HG02870 (cell line): ENCODE measurements around the gene SGF29.
"Not testable (repeated sequence)": the region's sequence is repeated elsewhere in the genome, so short reads cannot be mapped to it uniquely, and the experiment has no call there.

ENCODE experiments used
- ATAC-seq: cut with Tn5 transposase; IDR thresholded peaks from one replicate; pipeline ENCODE4 v1.9.1; 2021; ENCODE audit warnings: mild to moderate bottlenecking, moderate library complexity; ENCODE audit not compliant: unreplicated experiment

The SGF29 gene

DNA sequence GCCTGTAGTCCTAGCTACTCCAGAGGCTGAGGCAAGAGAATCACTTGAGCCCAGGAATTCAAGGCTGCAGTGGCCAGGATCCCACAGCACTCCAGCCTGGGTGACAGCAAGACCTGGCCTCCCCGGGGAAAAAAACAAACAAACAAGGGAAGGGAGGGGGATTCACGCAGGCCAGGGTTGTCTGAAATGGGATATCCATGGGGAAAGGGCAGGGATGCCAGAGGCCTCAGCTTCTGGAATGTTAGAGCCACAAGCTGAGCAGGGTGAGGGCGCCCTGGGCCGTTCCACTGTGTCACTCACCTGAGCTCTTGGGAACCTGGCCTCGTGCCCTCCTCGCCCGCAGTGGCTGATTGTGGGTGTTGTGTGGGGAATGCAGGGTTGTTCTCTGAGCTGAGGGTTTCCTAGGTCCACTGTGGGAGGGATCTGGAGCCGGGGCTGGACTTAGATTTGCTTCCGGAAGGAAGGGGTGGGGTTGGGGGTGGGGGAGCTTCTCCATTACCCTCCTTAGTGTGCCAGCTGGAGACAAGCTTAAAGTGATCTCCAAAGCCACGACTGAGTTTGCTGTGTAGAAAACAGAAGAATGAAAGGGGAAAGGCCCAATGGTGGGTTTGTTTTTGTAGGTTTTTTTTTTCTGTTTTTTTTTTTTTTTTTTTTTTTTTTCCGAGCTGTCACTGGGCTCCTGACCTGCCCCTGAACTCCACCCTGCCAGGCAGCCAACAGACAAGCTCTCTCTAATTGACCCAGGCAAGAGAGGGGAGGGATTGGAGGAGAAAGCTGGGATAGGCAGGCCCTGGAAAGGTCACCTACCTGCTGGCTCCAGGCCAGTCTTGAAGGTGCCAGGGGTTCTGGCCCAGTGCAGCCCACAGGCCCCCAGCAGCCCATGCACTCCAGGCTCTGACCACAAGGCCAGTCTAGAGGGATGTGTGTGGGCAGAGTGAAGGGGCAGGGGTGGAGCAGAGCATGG lies 56.2 kb downstream of the SGF29 start, which contains the start of gene SULT1A1:
SULT1A1 (minus strand) TSS at position 414 of the 964 bp plus-strand sequence. CDS start 1,189 bp downstream, outside the sequence.
- ATAC-seq = no peak

DNA sequence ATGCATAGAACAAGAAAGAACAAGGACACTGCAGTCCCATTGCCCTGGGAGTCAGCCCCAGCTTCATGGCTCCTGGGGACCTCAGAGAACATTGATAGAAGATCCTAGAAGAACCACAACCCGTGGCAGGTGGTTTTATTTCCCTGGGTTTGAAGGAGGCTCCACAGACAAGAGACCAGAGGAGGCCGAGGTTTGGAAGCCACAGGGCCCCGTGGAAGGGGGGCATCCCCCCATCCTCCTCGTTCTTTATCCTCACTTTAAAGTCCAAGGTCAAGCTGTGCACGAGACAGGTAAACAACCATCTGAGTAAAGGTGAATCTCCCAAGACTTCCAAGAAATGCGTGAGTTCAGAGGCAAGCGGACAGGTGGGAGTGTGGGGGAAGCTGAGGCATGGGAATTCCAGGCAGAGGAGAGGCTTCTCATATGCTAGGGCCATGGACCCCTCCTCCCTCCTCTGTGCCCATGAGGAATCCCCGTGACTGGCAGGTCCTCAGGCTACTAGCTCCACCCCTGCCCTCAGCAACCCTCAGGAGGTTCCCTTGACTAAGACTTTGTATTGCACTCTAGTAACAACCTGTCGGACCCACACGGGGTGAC lies 57.0 kb downstream of the SGF29 start:
- no peak for ATAC-seq

DNA sequence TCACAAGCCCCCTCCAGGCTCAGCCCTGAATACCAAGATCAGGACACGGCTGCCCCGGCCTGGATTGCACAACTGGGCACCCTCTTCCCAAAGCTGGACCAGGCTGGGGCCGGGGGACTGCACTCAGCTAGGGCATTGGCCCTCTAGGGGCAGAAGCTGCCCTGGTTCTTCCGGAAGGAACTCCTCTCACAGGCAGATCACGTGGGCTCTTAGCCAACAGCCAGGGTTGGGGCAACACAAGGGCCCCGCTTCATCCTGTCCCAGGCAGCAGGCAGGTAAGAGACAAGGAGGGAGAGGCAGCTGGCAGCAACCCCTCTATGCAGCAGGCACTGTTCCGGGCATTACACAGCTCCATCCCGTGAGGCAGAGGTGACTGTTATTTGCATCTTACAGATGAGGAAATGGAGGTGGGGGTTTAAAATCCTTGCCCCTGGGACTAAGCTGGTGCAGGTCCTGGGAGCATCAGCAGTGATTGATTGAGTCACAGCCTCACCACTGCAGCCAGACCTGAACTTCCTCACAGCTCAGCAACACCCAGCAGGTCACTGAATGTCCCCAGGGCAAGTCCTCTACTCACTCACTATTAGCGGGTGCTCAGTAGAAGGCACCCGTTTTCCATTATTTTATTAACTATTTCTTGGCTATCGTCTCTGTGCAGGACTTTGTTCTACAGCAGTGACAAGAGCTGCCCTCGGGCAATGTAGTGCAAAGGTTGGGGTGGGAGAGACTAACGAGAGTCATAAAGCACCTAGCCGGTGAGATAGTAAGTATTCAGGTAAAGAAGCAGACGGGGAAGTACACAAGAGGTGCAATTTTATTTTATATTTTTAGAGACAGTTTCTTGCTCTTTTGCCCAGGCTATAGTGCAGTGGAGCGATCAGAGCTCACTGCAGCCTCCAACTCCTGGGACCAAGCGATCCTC lies 58.9 kb downstream of the SGF29 start:
- not testable (repeated sequence) for ATAC-seq

GRCh38 chr16:28613912-28614311 lies 60.2 kb downstream of the SGF29 start:
- not testable (repeated sequence) for ATAC-seq

DNA sequence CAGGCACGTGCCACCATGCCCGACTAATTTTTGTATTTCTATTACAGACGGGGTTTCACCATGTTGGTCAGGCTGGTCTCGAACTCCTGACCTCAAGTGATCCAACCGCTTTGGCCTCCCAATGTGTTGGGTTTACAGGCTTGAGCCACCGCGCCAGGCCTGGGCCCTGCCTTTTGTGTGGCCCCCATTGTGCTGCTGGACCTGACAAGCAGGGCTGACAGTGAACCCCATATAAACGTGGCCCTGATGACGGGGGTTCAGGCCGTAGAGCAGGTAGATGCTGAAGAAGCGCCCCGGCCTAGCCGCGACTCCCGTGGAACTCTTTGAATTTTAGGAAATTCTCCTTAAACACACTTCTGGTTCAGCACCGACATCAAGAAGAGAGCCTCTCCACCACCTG lies 60.8 kb downstream of the SGF29 start:
- ATAC-seq = not testable (repeated sequence)

DNA sequence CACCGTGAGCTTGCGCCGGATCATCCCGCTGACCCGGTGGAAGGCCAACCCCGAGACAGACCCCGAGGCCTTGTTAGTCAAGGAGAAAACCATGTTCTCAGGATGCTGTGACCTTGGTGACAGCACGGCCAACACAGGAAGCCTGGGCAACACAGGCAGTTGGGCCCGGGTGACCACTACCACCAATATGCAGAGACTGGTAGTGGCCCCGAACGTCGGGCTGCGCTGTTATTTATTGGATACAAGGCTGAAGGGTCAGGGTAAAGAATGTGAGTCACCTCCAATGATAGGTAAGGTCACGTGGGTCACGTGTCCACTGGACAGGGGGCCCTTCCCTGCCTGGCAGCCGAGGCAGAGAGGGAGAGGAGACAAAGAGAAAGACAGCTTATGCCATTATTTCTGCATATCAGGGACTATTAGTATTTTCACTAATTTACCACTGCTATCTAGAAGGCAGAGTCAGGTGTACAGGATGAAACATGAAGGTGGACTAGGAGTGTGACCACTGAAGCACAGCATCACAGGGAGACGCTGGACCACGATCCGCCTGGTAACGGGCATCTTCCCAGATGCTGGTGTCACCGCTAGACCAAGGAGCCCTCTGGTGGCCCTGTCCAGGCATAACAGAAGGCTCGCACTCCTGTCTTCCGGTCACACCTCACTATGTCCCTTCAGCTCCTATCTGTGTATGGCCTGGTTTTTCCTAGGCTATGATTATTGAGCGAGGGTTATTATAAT lies 61.9 kb downstream of the SGF29 start:
- not testable (repeated sequence) for ATAC-seq

- not testable (repeated sequence) for ATAC-seq
Observed at GRCh38 chr16:28616224-28616577, 62.5 kb downstream of the SGF29 start.

DNA sequence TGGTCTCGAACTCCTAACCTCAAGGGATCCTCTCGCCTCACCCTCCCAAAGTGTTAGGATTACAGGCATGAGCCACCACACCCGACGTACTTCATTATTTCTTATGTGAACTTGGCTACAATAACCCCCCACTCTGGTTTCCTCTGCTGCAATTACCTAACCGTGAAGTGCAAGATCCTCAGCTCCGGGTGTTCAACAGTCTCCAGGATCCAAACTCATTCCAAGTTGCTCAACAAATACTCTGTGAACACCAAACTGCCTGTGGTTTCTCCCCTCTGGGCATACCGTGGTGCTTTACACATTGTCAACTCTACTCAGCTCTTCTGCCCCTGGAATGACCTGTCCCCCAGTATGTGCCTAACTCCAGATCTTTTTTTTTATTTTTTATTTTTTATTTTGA lies 62.9 kb downstream of the SGF29 start:
- no peak for ATAC-seq

DNA sequence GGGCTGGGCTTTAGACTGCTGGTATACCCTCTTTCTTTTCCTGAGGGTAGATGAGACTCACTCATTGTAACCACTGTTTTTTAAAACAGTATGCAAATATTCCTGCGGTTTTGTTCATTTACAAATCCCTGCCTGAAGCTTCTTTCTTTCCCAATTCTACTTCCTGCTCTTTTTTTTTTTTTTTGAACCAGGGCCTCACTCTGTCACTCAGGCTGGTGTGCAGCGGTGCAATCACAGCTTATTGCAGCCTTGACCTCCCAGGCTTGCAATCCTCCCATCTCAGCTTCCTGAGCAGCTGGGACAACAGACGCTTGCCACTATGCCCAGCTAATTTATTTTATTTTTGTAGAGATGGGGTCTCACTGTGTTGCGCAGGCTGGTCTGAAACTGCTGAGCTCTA lies 64.2 kb downstream of the SGF29 start:
- ATAC-seq = no peak

GRCh38 chr16:28620316-28620715 lies 66.6 kb downstream of the SGF29 start:
- not testable (repeated sequence) for ATAC-seq

DNA sequence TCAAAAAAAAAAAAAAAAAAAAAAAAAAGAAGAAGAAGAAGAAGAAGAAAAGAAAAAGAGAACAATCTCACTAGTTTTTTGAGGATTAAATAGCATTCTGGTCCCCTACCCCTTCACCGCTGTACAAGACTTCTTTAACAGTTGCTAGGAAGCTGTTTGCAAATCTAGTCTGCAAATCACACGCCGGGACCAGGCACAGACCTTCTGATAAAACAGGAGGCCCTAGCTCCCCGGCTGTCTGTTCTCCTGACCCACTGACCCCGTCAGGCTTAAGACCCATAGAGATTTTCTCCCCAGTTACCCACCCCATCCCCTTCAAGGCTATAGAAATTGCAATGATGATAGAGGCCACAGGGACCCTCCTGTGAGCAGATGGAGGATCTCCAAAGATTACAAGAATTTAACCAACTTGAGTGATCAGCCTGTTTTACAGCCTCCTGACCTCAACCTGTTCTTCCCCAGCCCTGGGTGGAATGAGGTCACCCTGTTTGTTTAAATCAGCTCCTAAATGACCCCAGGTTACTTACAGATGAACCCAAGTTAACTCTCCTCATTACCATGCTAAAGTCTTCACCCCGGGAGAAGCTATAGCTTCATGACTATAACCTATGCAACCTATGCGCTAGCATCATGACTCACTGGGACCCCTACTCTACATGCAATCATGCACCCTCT lies 67.9 kb downstream of the SGF29 start:
- no peak for ATAC-seq

DNA sequence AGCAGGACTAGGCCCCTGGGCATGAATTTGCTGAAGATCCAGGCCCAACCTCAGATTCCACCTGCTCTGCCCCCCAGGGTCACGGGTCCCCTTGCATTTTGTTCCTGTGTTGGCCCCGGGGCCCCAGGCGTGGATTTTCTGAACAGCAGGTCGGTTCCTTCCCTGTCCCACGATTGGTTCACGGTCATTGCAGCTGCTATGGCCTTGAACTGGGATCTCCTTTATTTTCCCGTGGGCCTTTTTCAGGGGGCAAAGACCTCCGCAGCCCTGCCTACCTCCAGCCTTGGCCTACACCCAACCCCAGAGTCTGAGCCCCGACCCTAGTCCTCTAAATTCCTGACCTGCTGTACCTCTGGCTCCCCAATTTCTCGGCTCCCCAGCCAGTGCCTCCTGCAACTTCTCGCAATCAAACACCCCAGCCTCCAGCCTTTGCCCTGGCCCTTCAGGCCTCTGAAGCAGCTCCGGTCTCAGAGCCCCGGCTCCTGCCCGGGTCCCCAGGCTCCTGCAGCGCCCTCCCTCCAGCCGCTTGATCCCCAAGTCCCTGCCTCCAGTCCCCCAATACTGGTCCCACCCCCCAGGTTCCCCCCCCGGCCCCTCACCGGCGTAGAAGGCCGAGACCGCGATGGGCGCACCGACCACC lies 68.9 kb downstream of the SGF29 start:
- not testable (repeated sequence) for ATAC-seq

DNA sequence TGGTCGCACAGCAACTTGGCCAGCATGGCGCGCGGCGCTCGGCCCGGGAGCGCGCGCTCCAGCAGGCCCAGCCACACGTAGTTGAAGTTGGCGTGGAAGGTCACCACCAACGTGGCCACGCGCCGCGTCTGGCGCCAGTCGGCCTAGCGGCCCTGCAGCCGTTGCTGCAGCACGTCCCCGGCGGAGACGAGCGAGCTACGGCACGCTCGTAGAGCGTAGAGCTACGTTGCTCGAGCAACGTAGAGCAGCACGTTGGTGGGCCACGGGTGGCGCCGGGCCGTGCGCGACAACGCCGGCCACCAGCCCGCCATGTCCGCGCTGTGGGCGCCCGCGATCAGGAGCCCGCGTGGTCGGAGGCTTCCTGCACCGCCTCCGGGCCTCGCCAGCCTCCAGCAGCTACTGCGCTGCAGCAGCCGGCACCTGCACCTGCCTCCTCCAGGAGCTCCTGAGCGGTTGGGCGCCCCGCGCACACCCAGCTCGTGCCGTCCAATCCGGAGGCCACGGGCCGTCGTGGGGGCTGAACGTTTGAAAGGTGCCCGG lies 69.5 kb downstream of the SGF29 start:
- ATAC-seq = no peak

DNA sequence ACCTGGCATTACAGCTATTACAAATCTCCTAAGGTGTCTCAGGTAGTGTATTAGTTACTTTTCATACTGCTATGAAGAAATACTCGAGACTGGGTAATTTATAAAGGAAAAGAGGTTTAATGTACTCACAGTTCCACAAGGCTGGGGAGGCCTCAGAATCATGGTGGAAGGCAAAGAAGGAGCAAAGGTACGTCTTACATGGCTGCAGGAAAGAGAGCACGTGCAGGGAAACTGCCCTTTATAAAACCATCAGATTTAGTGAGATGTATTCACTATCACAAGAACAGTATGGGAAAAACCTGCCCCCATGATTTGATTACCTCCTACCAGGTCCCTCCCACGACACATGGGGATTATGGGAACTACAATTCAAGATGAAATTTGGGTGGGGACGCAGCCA lies 77.2 kb downstream of the SGF29 start:
- ATAC-seq = not testable (repeated sequence)

- not testable (repeated sequence) for ATAC-seq
Observed at GRCh38 chr16:28636093-28636823, 82.5 kb downstream of the SGF29 start.

- ATAC-seq = not testable (repeated sequence)
Observed at GRCh38 chr16:28637765-28638164, 84.0 kb downstream of the SGF29 start, which contains the start of gene NPIPB8. Gene NPIPB8 (plus strand): TSS chr16:28638065. CDS start chr16:28638361, 296 bp downstream.

DNA sequence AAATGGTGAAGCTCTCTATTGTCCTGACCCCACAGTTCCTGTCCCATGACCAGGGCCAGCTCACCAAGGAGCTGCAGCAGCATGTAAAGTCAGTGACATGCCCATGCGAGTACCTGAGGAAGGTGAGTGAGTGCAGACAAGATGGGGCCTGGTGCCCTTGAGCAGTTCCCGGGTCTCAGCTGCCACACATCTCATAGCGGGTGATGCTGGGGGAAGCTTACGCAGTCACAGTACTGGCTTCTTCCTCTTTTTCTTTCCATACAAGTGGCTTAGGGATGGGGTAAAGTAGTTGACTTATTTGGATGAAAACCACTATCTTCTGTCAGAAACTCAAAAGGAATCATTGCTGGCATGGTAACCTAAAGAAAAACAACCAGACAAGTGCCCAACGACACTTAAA lies 84.6 kb downstream of the SGF29 start:
- ATAC-seq = not testable (repeated sequence)

DNA sequence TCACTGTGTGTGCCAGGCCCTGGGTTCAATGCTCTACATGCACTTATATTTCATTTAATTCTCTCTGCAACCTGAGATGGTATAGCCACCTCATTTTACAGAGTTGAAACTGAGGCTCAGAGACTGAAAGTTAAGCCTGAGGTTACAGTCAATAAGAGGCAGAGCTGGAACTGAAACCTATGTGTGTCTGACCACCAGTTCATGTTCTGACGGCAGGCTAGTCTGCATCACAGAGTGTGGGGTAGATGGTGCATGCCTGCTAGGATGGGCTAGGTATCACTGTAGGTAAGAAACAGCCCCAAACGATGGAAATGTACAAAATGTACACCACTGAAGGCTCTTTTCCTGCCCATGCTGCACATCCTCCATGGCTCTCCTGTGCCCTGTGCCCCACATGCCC lies 86.2 kb downstream of the SGF29 start:
- not testable (repeated sequence) for ATAC-seq
